ENCODE data around the gene FOXJ1. TPM values are rescaled to one million over a fixed set of nuclear protein-coding genes. Genes with fewer than 3 reads are reported as not detected.

The FOXJ1 gene
- total RNA-seq, 1 donor = 1.3 TPM

GRCh38 chr17:76152591-76152990, 11.5 kb upstream of the FOXJ1 start:
- H3K4me1 ChIP-seq (ENCODE audit: insufficient read depth, low read length) = no peaks in the 10 kb centered on the region
- H3K27me3 ChIP-seq (ENCODE audit: insufficient read depth, low read length) = no peaks in the 10 kb centered on the region
- H3K9me3 ChIP-seq (ENCODE audit: low read depth, low read length) = no peaks in the 10 kb centered on the region
- no peak overlapping the region for H3K4me3 ChIP-seq (ENCODE audit: low read length)

GRCh38 chr17:76151896-76152454, 10.9 kb upstream of the FOXJ1 start:
- Histone ChIP-seq H3K27me3 (ENCODE audit: insufficient read depth, low read length) (no peaks in the 10 kb centered on the region), H3K4me3 (ENCODE audit: low read length) (no peak overlapping the region), H3K9me3 (ENCODE audit: low read depth, low read length) (no peaks in the 10 kb centered on the region), H3K4me1 (ENCODE audit: insufficient read depth, low read length) (no peaks in the 10 kb centered on the region)

GRCh38 chr17:76150712-76151622, 9.9 kb upstream of the FOXJ1 start:
- H3K27me3 ChIP-seq (ENCODE audit: insufficient read depth, low read length) = no peaks in the 10 kb centered on the region
- H3K9me3 ChIP-seq (ENCODE audit: low read depth, low read length) = no peaks in the 10 kb centered on the region
- peaks cover 9% of the 10 kb centered on the region for H3K4me1 ChIP-seq (ENCODE audit: insufficient read depth, low read length)
- H3K4me3 ChIP-seq (ENCODE audit: low read length) = no peak overlapping the region

GRCh38 chr17:76149214-76149613, 8.2 kb upstream of the FOXJ1 start:
- Histone ChIP-seq H3K9me3 (ENCODE audit: low read depth, low read length) (no peaks in the 10 kb centered on the region), H3K4me3 (ENCODE audit: low read length) (no peak overlapping the region), H3K27me3 (ENCODE audit: insufficient read depth, low read length) (no peaks in the 10 kb centered on the region), H3K4me1 (ENCODE audit: insufficient read depth, low read length) (peaks cover 26% of the 10 kb centered on the region)

GRCh38 chr17:76148015-76148326, 6.9 kb upstream of the FOXJ1 start:
- no peak overlapping the region for H3K4me3 ChIP-seq (ENCODE audit: low read length)
- no peaks in the 10 kb centered on the region for H3K27me3 ChIP-seq (ENCODE audit: insufficient read depth, low read length)
- no peaks in the 10 kb centered on the region for H3K9me3 ChIP-seq (ENCODE audit: low read depth, low read length)
- H3K4me1 ChIP-seq (ENCODE audit: insufficient read depth, low read length) = peaks cover 38% of the 10 kb centered on the region

GRCh38 chr17:76147211-76148014, 6.4 kb upstream of the FOXJ1 start:
- H3K9me3 ChIP-seq (ENCODE audit: low read depth, low read length) = no peaks in the 10 kb centered on the region
- H3K4me3 ChIP-seq (ENCODE audit: low read length) = no peak overlapping the region
- H3K4me1 ChIP-seq (ENCODE audit: insufficient read depth, low read length) = peaks cover 44% of the 10 kb centered on the region
- H3K27me3 ChIP-seq (ENCODE audit: insufficient read depth, low read length) = no peaks in the 10 kb centered on the region

GRCh38 chr17:76146053-76146851, 5.2 kb upstream of the FOXJ1 start:
- Histone ChIP-seq H3K9me3 (ENCODE audit: low read depth, low read length) (no peaks in the 10 kb centered on the region), H3K27me3 (ENCODE audit: insufficient read depth, low read length) (no peaks in the 10 kb centered on the region), H3K4me1 (ENCODE audit: insufficient read depth, low read length) (peaks cover 52% of the 10 kb centered on the region), H3K4me3 (ENCODE audit: low read length) (no peak overlapping the region)

GRCh38 chr17:76145231-76146052, 4.4 kb upstream of the FOXJ1 start:
- peaks cover 2% of the 10 kb centered on the region for H3K27me3 ChIP-seq (ENCODE audit: insufficient read depth, low read length)
- H3K4me1 ChIP-seq (ENCODE audit: insufficient read depth, low read length) = peaks cover 61% of the 10 kb centered on the region
- no peaks in the 10 kb centered on the region for H3K9me3 ChIP-seq (ENCODE audit: low read depth, low read length)
- H3K4me3 ChIP-seq (ENCODE audit: low read length) = no peak overlapping the region

GRCh38 chr17:76142585-76143041, 1.6 kb upstream of the FOXJ1 start:
- Histone ChIP-seq H3K4me1 (ENCODE audit: insufficient read depth, low read length) (peaks cover 66% of the 10 kb centered on the region), H3K27me3 (ENCODE audit: insufficient read depth, low read length) (peaks cover 18% of the 10 kb centered on the region), H3K4me3 (ENCODE audit: low read length) (no peak overlapping the region), H3K9me3 (ENCODE audit: low read depth, low read length) (no peaks in the 10 kb centered on the region)

GRCh38 chr17:76142039-76142584, 1.1 kb upstream of the FOXJ1 start:
- H3K27me3 ChIP-seq (ENCODE audit: insufficient read depth, low read length) = peaks cover 18% of the 10 kb centered on the region
- H3K4me3 ChIP-seq (ENCODE audit: low read length) = no peak overlapping the region

GRCh38 chr17:76140661-76141211, 309 bp downstream of the FOXJ1 start:
- peaks cover 55% of the 10 kb centered on the region for H3K4me1 ChIP-seq (ENCODE audit: insufficient read depth, low read length)
- peaks cover 18% of the 10 kb centered on the region for H3K27me3 ChIP-seq (ENCODE audit: insufficient read depth, low read length)
- no peaks in the 10 kb centered on the region for H3K9me3 ChIP-seq (ENCODE audit: low read depth, low read length)
- H3K4me3 ChIP-seq (ENCODE audit: low read length) = no peak overlapping the region

More at GRCh38 chr17:76142039-76142584, 1.1 kb upstream of the FOXJ1 start:
- no peaks in the 10 kb centered on the region for H3K9me3 ChIP-seq (ENCODE audit: low read depth, low read length)
- peaks cover 66% of the 10 kb centered on the region for H3K4me1 ChIP-seq (ENCODE audit: insufficient read depth, low read length)

GRCh38 chr17:76139801-76140660, 1.0 kb downstream of the FOXJ1 start:
- H3K27me3 ChIP-seq (ENCODE audit: insufficient read depth, low read length) = peaks cover 18% of the 10 kb centered on the region
- no peaks in the 10 kb centered on the region for H3K9me3 ChIP-seq (ENCODE audit: low read depth, low read length)
- H3K4me3 ChIP-seq (ENCODE audit: low read length) = no peak overlapping the region
- H3K4me1 ChIP-seq (ENCODE audit: insufficient read depth, low read length) = peaks cover 52% of the 10 kb centered on the region

All from mononuclear cell (primary cell).